Astrocyte (in vitro differentiated cells and primary cell): ENCODE results near the gene DAGLA. TPM values are rescaled to one million over a fixed set of nuclear protein-coding genes. Genes with fewer than 3 reads are reported as not detected.
A peak's percentile ranks its signal among the peaks of the same experiment; 100 is the strongest.

Experiments
- DNase-seq: peaks from one replicate; pipeline ENCODE4 v3.0.0-alpha.2; 2010; ENCODE audit warnings: low read depth
- FAIRE-seq: peaks from 2 replicates; lab custom pipeline; 2011; peaks lifted over from hg19 to GRCh38; lab: Jason Lieb, UNC
- H2AFZ ChIP-seq: 2 replicates; pipeline ENCODE4 v1.6.0; 2012; ENCODE audit warnings: low read depth, low read length, inconsistent platforms
- H3K27ac ChIP-seq: 2 replicates; pipeline ENCODE4 v1.5.1; 2011; ENCODE audit warnings: low read depth, low read length, inconsistent platforms
- H3K27me3 ChIP-seq: 2 replicates; pipeline ENCODE4 v1.6.0; 2011; ENCODE audit warnings: low read length, inconsistent platforms; ENCODE audit not compliant: insufficient read depth
- H3K36me3 ChIP-seq: 2 replicates; pipeline ENCODE4 v1.5.1; 2011; ENCODE audit warnings: low read length, inconsistent platforms; ENCODE audit not compliant: insufficient read depth
- H3K4me1 ChIP-seq: 2 replicates; pipeline ENCODE4 v1.5.1; 2011; ENCODE audit warnings: low read length, inconsistent platforms; ENCODE audit not compliant: insufficient read depth
- H3K4me2 ChIP-seq: 2 replicates; pipeline ENCODE4 v1.6.0; 2012; ENCODE audit warnings: low read length, inconsistent platforms
- H3K4me3 ChIP-seq: 2 replicates; pipeline ENCODE4 v1.5.1; 2011; ENCODE audit warnings: low read depth, mild to moderate bottlenecking, low read length, inconsistent platforms; ENCODE audit not compliant: insufficient read depth
- H3K79me2 ChIP-seq: 2 replicates; pipeline ENCODE4 v1.6.0; 2012; ENCODE audit warnings: mild to moderate bottlenecking, low read length, inconsistent platforms; ENCODE audit not compliant: insufficient read depth
- H3K9ac ChIP-seq: 2 replicates; pipeline ENCODE4 v1.6.0; 2012; ENCODE audit warnings: mild to moderate bottlenecking, low read length, inconsistent platforms
- H3K9me3 ChIP-seq: 2 replicates; pipeline ENCODE4 v1.5.1; 2012; ENCODE audit warnings: low read depth, mild to moderate bottlenecking, low read length, inconsistent platforms; ENCODE audit not compliant: insufficient read depth
- H4K20me1 ChIP-seq: 2 replicates; pipeline ENCODE4 v1.6.0; 2012; ENCODE audit warnings: low read length, inconsistent platforms; ENCODE audit not compliant: insufficient read depth
- H3K27ac Mint-ChIP-seq: one replicate; pipeline ENCODE4 v1.8.0; 2021; ENCODE audit warnings: mild to moderate bottlenecking, mixed read lengths; ENCODE audit not compliant: unreplicated experiment
- H3K27me3 Mint-ChIP-seq: one replicate; pipeline ENCODE4 v1.8.0; 2021; ENCODE audit warnings: low read depth, mixed read lengths; ENCODE audit not compliant: unreplicated experiment
- H3K36me3 Mint-ChIP-seq: one replicate; pipeline ENCODE4 v1.8.0; 2021; ENCODE audit warnings: low read depth, mixed read lengths; ENCODE audit not compliant: unreplicated experiment
- H3K4me1 Mint-ChIP-seq: one replicate; pipeline ENCODE4 v1.8.0; 2021; ENCODE audit warnings: low read depth, mixed read lengths; ENCODE audit not compliant: unreplicated experiment
- H3K4me3 Mint-ChIP-seq: one replicate; pipeline ENCODE4 v1.8.0; 2021; ENCODE audit warnings: mild to moderate bottlenecking, moderate library complexity, mixed read lengths; ENCODE audit not compliant: unreplicated experiment
- H3K9me3 Mint-ChIP-seq: one replicate; pipeline ENCODE4 v1.8.0; 2021; ENCODE audit warnings: mild to moderate bottlenecking, mixed read lengths; ENCODE audit not compliant: unreplicated experiment
- CTCF ChIP-seq: IDR thresholded peaks from 2 replicates; pipeline ENCODE4 v1.5.1; 2011; ENCODE audit warnings: low read depth, mild to moderate bottlenecking, inconsistent platforms, low read length, moderate library complexity; ENCODE audit not compliant: insufficient read depth
- EZH2 ChIP-seq: IDR thresholded peaks from 2 replicates; pipeline ENCODE4 v1.6.1; 2012; ENCODE audit warnings: mild to moderate bottlenecking, low read length, inconsistent platforms; ENCODE audit not compliant: insufficient read depth
- total RNA-seq: library from RNA; stranded (reverse); gene quantifications from 2 replicates; pipeline ENCODE4 v1.2.1, GENCODE V29; 2021

Gene DAGLA
- total RNA-seq, 1 donor from 2014 or later: 5.5 TPM

- Histone ChIP-seq H3K36me3 (peaks cover 13% of the 10 kb centered on the region), H3K4me3 (no peak overlapping the region), H3K27me3 (no peaks in the 10 kb centered on the region), H4K20me1 (peaks cover 35% of the 10 kb centered on the region), H3K4me2 (peak overlapping the region; percentile 40), H3K9ac (peak overlapping the region; percentile 10), H3K79me2 (no peaks in the 10 kb centered on the region), H3K9me3 (no peaks in the 10 kb centered on the region), H2AFZ (no peak overlapping the region), H3K4me1 (peaks cover 16% of the 10 kb centered on the region), H3K27ac (peak overlapping the region; percentile 27)
- Mint-ChIP-seq H3K9me3 (no peaks in the 10 kb centered on the region), H3K27ac (peak overlapping the region; percentile 88), H3K4me3 (peak overlapping the region; percentile 58), H3K4me1 (peaks cover 26% of the 10 kb centered on the region), H3K27me3 (no peaks in the 10 kb centered on the region), H3K36me3 (peaks cover 20% of the 10 kb centered on the region)
- DNase-seq (peak; percentile 79), FAIRE-seq (no peak)
- TF ChIP-seq CTCF (no peak), EZH2 (no peak)
These were observed 103.7 kb downstream of the DAGLA start for GRCh38 chr11:61783717-61784505.

- H3K27ac ChIP-seq: peak overlapping the region; percentile 27
- no peaks in the 10 kb centered on the region for H3K9me3 ChIP-seq
- peaks cover 35% of the 10 kb centered on the region for H4K20me1 ChIP-seq
- Mint-ChIP-seq H3K4me3 (no peak overlapping the region), H3K27me3 (no peaks in the 10 kb centered on the region), H3K4me1 (peaks cover 26% of the 10 kb centered on the region), H3K27ac (peak overlapping the region; percentile 88), H3K36me3 (peaks cover 20% of the 10 kb centered on the region), H3K9me3 (no peaks in the 10 kb centered on the region)
- peaks cover 16% of the 10 kb centered on the region for H3K4me1 ChIP-seq
- DNase-seq: no peak
- H3K4me2 ChIP-seq: no peak overlapping the region
- peaks cover 4% of the 10 kb centered on the region for H3K79me2 ChIP-seq
- TF ChIP-seq CTCF (no peak), EZH2 (no peak)
- FAIRE-seq: no peak
- no peak overlapping the region for H3K4me3 ChIP-seq
- H3K27me3 ChIP-seq: no peaks in the 10 kb centered on the region
- H3K9ac ChIP-seq: peak overlapping the region; percentile 10
- no peak overlapping the region for H2AFZ ChIP-seq
- peaks cover 18% of the 10 kb centered on the region for H3K36me3 ChIP-seq
These were observed 104.3 kb downstream of the DAGLA start for GRCh38 chr11:61784506-61784805.

GRCh38 chr11:61785837-61786402, 105.7 kb downstream of the DAGLA start:
- peaks cover 24% of the 10 kb centered on the region for H3K36me3 ChIP-seq

More at GRCh38 chr11:61785837-61786402, 105.7 kb downstream of the DAGLA start:
- TF ChIP-seq EZH2 (no peak), CTCF (no peak)
- Mint-ChIP-seq H3K4me1 (peaks cover 26% of the 10 kb centered on the region), H3K9me3 (no peaks in the 10 kb centered on the region), H3K27me3 (no peaks in the 10 kb centered on the region), H3K4me3 (peak overlapping the region; percentile 45), H3K27ac (no peak overlapping the region), H3K36me3 (peaks cover 24% of the 10 kb centered on the region)
- Histone ChIP-seq H3K27ac (no peak overlapping the region), H4K20me1 (peaks cover 35% of the 10 kb centered on the region), H3K9me3 (no peaks in the 10 kb centered on the region), H3K4me3 (no peak overlapping the region), H3K9ac (no peak overlapping the region), H3K27me3 (no peaks in the 10 kb centered on the region), H3K79me2 (peaks cover 17% of the 10 kb centered on the region), H3K4me2 (no peak overlapping the region), H2AFZ (no peak overlapping the region), H3K4me1 (peaks cover 16% of the 10 kb centered on the region)
- no peak for FAIRE-seq
- no peak for DNase-seq
